ENCODE data around the gene PATE3. TPM values are rescaled to one million over a fixed set of nuclear protein-coding genes. Genes with fewer than 3 reads are reported as not detected.

The PATE3 gene
- total and polyA plus RNA-seq, 4 donors = not detected

DNA sequence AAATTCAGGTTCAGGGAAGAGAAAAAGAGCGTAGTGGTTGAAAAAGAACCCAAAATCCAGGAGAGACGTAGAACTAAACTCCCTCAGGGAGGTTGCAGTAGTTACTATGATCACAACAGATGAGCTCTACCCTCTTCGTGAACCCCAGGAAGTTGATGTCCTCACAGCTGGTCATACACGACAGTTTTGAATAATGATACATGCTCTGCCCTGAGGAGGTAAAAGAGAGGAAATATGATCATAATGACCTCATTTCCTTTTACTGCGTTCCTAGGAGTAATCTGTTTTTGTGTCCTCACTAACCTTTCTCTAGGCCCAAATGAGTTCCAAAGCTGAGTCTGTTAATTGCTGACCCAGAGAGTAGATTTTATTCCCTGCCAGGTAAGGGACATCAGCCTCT lies 10.6 kb upstream of the PATE3 start:
- TF ChIP-seq JUND (IDR thresholded peaks at IDR 0.05) = no peak
- TF ChIP-seq, protein P1, sequence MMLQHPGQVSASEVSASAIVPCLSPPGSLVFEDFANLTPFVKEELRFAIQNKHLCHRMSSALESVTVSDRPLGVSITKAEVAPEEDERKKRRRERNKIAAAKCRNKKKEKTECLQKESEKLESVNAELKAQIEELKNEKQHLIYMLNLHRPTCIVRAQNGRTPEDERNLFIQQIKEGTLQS (IDR thresholded peaks at IDR 0.05) = no peak
- TF ChIP-seq TAF1 (conservative IDR thresholded peaks at IDR 0.05) = no peak
- no peak for TF ChIP-seq RAD21 (IDR thresholded peaks at IDR 0.05)
- TF ChIP-seq SP1 (IDR thresholded peaks at IDR 0.05) = no peak
- no peak for TF ChIP-seq FOXA2 (IDR thresholded peaks at IDR 0.05)
- TF ChIP-seq, protein P2, sequence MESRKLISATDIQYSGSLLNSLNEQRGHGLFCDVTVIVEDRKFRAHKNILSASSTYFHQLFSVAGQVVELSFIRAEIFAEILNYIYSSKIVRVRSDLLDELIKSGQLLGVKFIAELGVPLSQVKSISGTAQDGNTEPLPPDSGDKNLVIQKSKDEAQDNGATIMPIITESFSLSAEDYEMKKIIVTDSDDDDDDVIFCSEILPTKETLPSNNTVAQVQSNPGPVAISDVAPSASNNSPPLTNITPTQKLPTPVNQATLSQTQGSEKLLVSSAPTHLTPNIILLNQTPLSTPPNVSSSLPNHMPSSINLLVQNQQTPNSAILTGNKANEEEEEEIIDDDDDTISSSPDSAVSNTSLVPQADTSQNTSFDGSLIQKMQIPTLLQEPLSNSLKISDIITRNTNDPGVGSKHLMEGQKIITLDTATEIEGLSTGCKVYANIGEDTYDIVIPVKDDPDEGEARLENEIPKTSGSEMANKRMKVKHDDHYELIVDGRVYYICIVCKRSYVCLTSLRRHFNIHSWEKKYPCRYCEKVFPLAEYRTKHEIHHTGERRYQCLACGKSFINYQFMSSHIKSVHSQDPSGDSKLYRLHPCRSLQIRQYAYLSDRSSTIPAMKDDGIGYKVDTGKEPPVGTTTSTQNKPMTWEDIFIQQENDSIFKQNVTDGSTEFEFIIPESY (IDR thresholded peaks at IDR 0.05) = no peak
- TF ChIP-seq, protein P3, sequence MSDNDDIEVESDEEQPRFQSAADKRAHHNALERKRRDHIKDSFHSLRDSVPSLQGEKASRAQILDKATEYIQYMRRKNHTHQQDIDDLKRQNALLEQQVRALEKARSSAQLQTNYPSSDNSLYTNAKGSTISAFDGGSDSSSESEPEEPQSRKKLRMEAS (IDR thresholded peaks at IDR 0.05) = no peak
- no peak for TF ChIP-seq FOXA1 (IDR thresholded peaks at IDR 0.05)
- TF ChIP-seq, protein P4, sequence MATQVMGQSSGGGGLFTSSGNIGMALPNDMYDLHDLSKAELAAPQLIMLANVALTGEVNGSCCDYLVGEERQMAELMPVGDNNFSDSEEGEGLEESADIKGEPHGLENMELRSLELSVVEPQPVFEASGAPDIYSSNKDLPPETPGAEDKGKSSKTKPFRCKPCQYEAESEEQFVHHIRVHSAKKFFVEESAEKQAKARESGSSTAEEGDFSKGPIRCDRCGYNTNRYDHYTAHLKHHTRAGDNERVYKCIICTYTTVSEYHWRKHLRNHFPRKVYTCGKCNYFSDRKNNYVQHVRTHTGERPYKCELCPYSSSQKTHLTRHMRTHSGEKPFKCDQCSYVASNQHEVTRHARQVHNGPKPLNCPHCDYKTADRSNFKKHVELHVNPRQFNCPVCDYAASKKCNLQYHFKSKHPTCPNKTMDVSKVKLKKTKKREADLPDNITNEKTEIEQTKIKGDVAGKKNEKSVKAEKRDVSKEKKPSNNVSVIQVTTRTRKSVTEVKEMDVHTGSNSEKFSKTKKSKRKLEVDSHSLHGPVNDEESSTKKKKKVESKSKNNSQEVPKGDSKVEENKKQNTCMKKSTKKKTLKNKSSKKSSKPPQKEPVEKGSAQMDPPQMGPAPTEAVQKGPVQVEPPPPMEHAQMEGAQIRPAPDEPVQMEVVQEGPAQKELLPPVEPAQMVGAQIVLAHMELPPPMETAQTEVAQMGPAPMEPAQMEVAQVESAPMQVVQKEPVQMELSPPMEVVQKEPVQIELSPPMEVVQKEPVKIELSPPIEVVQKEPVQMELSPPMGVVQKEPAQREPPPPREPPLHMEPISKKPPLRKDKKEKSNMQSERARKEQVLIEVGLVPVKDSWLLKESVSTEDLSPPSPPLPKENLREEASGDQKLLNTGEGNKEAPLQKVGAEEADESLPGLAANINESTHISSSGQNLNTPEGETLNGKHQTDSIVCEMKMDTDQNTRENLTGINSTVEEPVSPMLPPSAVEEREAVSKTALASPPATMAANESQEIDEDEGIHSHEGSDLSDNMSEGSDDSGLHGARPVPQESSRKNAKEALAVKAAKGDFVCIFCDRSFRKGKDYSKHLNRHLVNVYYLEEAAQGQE (IDR thresholded peaks at IDR 0.05) = no peak
- no peak for TF ChIP-seq EGR1 (IDR thresholded peaks at IDR 0.05; ENCODE audit: low read depth in 2 of 2)
- no peak for TF ChIP-seq HNF4A (conservative IDR thresholded peaks at IDR 0.05)
- TF ChIP-seq YY1 (IDR thresholded peaks at IDR 0.05) = no peak
- TF ChIP-seq HNF4G (IDR thresholded peaks at IDR 0.05) = no peak
- no peak for TF ChIP-seq GABPA (IDR thresholded peaks at IDR 0.05 in 1 of 2, conservative IDR thresholded peaks at IDR 0.05 in 1 of 2)
- no peak for TF ChIP-seq NR2F2 (IDR thresholded peaks at IDR 0.05)
- no peak for DNase-seq (ENCODE audit: low spot score)

GRCh38 chr11:125778728-125779127 lies 9.2 kb upstream of the PATE3 start, which contains the start of gene PATE2:
Gene PATE2, minus strand, starts transcription at chr11:125778828. Its CDS starts 55 bp downstream, at chr11:125778773.
- Histone ChIP-seq H3K9ac (ENCODE audit: low read depth in 1 of 2, low read length in 2 of 2) (no peak within 1 kb of the TSS), H3K4me3 (ENCODE audit: low read depth in 1 of 3, low read length in 3 of 3) (no peak within 1 kb of the TSS), H3K27ac (ENCODE audit: low read depth in 1 of 2, low read length in 2 of 2) (no peak within 1 kb of the TSS), H3K4me1 (ENCODE audit: control insufficient read depth in 4 of 4, insufficient read depth in 4 of 4, low read length in 3 of 4) (no peaks in the 10 kb centered on the region), H3K36me3 (ENCODE audit: control insufficient read depth in 4 of 4, insufficient read depth in 3 of 4, low read depth in 1 of 4, low read length in 3 of 4) (no peaks in the 10 kb centered on the region), H3K9me3 (ENCODE audit: control insufficient read depth in 4 of 4, low read length in 3 of 4) (no peaks in the 10 kb centered on the region), H3K27me3 (ENCODE audit: control insufficient read depth in 4 of 4, insufficient read depth in 4 of 4, low read length in 3 of 4) (no peaks in the 10 kb centered on the region)
- DNase-seq (ENCODE audit: low spot score) = no peak
- TF ChIP-seq YY1 (IDR thresholded peaks at IDR 0.05) (no peak), HNF4G (IDR thresholded peaks at IDR 0.05) (no peak), JUND (IDR thresholded peaks at IDR 0.05) (no peak), RXRA (IDR thresholded peaks at IDR 0.05) (no peak), RAD21 (IDR thresholded peaks at IDR 0.05) (no peak), FOXA1 (IDR thresholded peaks at IDR 0.05) (no peak), TAF1 (conservative IDR thresholded peaks at IDR 0.05) (no peak), FOXA2 (IDR thresholded peaks at IDR 0.05) (no peak)
- TF ChIP-seq, protein P3 (IDR thresholded peaks at IDR 0.05) = no peak
- TF ChIP-seq, protein P1 (IDR thresholded peaks at IDR 0.05) = no peak
- TF ChIP-seq, protein P2 (IDR thresholded peaks at IDR 0.05) = no peak
- TF ChIP-seq, protein P5, sequence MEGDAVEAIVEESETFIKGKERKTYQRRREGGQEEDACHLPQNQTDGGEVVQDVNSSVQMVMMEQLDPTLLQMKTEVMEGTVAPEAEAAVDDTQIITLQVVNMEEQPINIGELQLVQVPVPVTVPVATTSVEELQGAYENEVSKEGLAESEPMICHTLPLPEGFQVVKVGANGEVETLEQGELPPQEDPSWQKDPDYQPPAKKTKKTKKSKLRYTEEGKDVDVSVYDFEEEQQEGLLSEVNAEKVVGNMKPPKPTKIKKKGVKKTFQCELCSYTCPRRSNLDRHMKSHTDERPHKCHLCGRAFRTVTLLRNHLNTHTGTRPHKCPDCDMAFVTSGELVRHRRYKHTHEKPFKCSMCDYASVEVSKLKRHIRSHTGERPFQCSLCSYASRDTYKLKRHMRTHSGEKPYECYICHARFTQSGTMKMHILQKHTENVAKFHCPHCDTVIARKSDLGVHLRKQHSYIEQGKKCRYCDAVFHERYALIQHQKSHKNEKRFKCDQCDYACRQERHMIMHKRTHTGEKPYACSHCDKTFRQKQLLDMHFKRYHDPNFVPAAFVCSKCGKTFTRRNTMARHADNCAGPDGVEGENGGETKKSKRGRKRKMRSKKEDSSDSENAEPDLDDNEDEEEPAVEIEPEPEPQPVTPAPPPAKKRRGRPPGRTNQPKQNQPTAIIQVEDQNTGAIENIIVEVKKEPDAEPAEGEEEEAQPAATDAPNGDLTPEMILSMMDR (IDR thresholded peaks at IDR 0.05; ENCODE audit: low read depth, low read length, missing input control) = no peak

More for the DNA sequence above, 10.6 kb upstream of the PATE3 start:
- no peaks in the 10 kb centered on the region for H3K27me3 ChIP-seq (ENCODE audit: control insufficient read depth in 4 of 4, insufficient read depth in 4 of 4, low read length in 3 of 4)
- H3K4me1 ChIP-seq (ENCODE audit: control insufficient read depth in 4 of 4, insufficient read depth in 4 of 4, low read length in 3 of 4) = no peaks in the 10 kb centered on the region
- H3K4me3 ChIP-seq (ENCODE audit: low read depth in 1 of 3, low read length in 3 of 3) = no peak overlapping the region
- WGBS = 66% methylated on average over 5 of the region's 5 CpGs
- H3K36me3 ChIP-seq (ENCODE audit: control insufficient read depth in 4 of 4, insufficient read depth in 3 of 4, low read depth in 1 of 4, low read length in 3 of 4) = no peaks in the 10 kb centered on the region
- no peak overlapping the region for H3K9ac ChIP-seq (ENCODE audit: low read depth in 1 of 2, low read length in 2 of 2)
- H3K9me3 ChIP-seq (ENCODE audit: control insufficient read depth in 4 of 4, low read length in 3 of 4) = no peaks in the 10 kb centered on the region
- H3K27ac ChIP-seq (ENCODE audit: low read depth in 1 of 2, low read length in 2 of 2) = no peak overlapping the region

All from liver (tissue), 9 donors.